Left renal cortex interstitium (tissue), 4 donors: ENCODE results near the gene PPL. TPM values are rescaled to one million over a fixed set of nuclear protein-coding genes. Genes with fewer than 3 reads are reported as not detected.
"Not testable (repeated sequence)": the region's sequence is repeated elsewhere in the genome, so short reads cannot be mapped to it uniquely, and the experiment has no call there.

Source experiments
- DNase-seq, 4 donors: peaks; one replicate each; pipeline ENCODE4 v3.0.0-alpha.2; 2013; ENCODE audit warnings: low read depth in 4 of 4, low spot score in 2 of 4, missing footprints in 1 of 4
- polyA plus RNA-seq, 4 donors: library from polyadenylated mRNA; unstranded; fragments of 120-200 nt; gene quantifications; one replicate each; pipeline ENCODE4 v1.2.1, GENCODE V29; 2013; ENCODE audit not compliant: insufficient read length in 4 of 4

Gene PPL
- polyA plus RNA-seq, 4 donors: 26.5 to 39.9 (median 31.2) TPM

- DNase-seq: no peak
Observed at GRCh38 chr16:4913130-4913773, 23.7 kb downstream of the PPL start.

GRCh38 chr16:4911970-4912386 is 25.0 kb downstream of the PPL start:
- DNase-seq: no peak

GRCh38 chr16:4910828-4911227 is 26.1 kb downstream of the PPL start:
- DNase-seq: no peak

GRCh38 chr16:4909825-4910224 is 27.1 kb downstream of the PPL start:
- DNase-seq: no peak

- DNase-seq: no peak
Observed at GRCh38 chr16:4908854-4909401, 28.0 kb downstream of the PPL start.

- no peak for DNase-seq
Observed at GRCh38 chr16:4904942-4905615, 31.9 kb downstream of the PPL start.

GRCh38 chr16:4904108-4904941 is 32.6 kb downstream of the PPL start:
- DNase-seq: no peak

- DNase-seq: no peak
Observed at GRCh38 chr16:4902038-4902437, 34.9 kb downstream of the PPL start.

- DNase-seq: no peak
Observed at GRCh38 chr16:4900750-4901149, 36.2 kb downstream of the PPL start.

GRCh38 chr16:4900036-4900435 is 36.9 kb downstream of the PPL start:
- DNase-seq: no peak

GRCh38 chr16:4899474-4899846 is 37.5 kb downstream of the PPL start:
- no peak for DNase-seq

GRCh38 chr16:4898811-4899473 is 38.0 kb downstream of the PPL start:
- DNase-seq: no peak

GRCh38 chr16:4897328-4897727 is 39.6 kb downstream of the PPL start:
- DNase-seq: no peak

- not testable (repeated sequence) for DNase-seq
Observed at GRCh38 chr16:4896761-4897160, 40.2 kb downstream of the PPL start.

- DNase-seq: no peak
Observed at GRCh38 chr16:4895366-4895765, 41.6 kb downstream of the PPL start.

GRCh38 chr16:4894276-4895150 is 42.4 kb downstream of the PPL start:
- DNase-seq: no peak

GRCh38 chr16:4893103-4893862 is 43.7 kb downstream of the PPL start:
- no peak for DNase-seq

- DNase-seq: no peak
Observed at GRCh38 chr16:4892361-4893102, 44.4 kb downstream of the PPL start.

- DNase-seq: no peak
Observed at GRCh38 chr16:4891886-4892216, 45.1 kb downstream of the PPL start.
